ENCODE results near the gene TMEM190.

Gene TMEM190

DNA sequence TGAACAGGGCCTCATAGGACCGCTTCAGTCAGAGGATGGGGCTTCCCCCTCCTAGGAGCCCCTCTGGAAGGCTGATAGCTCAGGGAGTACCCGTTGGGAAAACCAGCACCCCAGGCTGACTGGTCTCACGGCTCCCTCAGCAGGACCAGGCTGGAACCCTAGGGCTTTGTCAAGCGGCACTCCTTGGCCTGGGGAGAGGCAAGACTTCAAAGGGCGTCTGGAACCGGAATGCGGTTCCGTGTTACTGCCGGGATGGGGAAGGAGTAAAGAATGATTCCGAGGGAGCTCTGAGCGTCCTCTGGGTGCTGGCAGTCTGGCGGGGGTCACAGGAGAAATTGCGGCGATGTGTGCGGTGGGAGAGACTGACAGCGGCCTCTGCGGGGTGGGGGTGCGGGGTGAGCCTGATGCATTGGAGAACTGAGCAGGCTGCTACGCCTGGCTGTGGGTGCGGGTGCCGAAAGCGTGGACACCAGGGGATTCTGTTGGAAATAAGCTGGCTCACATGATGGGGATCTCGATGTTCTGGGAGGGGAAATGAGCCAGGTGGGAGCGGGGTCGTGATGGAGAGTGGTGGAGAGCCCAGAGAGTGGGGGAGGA, 24.0 kb upstream of the TMEM190 start:
- DNase-seq, result no peak

DNA sequence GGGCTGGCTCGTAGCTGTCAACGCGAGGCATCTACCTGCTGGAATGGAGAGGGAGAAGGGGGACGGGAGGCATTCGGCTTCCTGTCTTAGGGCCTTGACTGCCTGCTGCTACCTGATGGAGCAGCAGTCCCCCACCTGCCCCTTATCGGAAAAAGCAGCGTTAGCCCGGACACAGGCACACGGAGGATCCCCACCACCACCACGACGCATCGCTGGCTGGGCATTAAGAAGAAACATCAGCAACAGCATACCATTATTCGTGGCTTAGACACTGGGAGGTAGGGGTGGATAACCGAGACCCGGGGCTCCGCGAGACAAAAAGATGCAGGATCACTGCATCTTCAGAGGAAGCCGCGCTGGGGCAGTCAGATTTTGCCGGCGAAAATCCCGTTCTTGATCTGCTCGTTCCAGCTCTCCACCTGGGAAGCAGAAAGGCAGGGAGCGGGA, 23.2 kb upstream of the TMEM190 start:
- DNase-seq, result no peak

DNA sequence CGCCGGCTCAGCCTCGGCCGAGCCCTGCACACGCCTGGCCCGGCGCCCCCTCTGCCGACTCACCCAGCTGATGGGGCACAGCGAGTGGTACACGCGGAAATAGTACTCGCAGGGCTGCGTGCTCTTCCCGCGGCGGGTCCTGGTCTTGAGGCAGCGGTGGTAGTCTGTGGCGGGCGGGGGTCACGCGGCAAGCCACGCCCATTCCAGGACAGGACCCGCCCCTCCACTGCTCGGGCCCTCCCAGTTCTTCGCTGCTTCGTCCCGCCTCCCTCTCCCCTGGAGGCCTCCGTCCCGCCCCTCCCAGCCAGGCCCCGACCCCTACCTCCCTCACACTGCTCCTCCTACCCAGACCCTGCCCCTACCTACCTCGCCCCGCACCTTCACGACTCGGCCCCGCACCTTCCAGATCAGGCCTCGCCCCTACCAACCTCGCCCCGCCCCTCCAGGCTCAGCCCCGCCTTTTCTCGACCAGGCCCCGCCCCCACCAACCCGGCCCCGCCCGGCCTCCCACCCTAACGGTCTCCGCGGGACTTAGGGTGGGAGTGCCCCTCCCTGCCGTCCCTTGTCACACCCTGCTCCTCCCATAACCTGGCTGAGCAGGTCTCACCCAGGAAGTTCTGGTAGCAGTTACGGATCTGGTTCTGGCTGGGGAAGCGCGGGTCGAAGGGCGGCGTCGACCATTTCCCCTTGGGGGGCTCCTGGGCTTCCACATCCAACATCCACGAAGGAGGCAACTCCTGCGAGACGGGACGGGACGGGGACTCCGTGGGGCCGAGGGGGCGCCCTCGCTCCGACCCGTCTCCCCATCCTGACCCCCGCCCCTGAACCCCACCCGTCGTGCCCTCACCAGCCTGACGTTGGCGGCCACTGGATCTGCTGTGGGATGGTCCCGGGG, 22.6 kb upstream of the TMEM190 start:
- DNase-seq, result peak; percentile 56

DNA sequence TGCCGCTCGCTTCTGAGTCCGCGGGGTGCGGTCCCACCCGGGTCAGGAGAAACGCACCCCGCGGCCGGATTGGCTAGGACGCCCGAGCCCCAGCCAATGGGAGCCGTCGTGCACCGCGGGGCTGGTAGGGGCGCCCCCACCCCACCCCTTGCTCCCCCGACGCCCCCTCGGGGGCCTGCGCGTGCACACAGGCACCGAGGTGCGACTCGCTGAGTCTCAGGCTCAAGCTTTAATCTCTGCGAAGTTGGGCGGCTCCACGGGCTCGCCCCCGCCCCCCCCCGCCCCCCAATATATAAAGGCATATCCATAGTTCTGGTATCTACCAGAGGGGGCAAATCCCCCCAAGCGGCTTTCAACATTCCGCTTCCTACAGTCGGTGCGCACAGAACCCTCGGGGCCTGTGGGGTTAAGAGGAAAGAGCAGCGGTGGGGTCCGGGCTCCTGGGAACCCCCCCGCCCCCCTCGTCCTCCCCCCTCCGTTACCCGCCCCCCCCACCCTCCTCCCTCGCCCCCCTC, 21.9 kb upstream of the TMEM190 start, which contains the start of gene COX6B2:
Gene COX6B2, minus strand, starts transcription at position 22 of the 515 bp plus-strand sequence. CDS start 198 bp downstream, outside the sequence.
- DNase-seq, result no peak

DNA sequence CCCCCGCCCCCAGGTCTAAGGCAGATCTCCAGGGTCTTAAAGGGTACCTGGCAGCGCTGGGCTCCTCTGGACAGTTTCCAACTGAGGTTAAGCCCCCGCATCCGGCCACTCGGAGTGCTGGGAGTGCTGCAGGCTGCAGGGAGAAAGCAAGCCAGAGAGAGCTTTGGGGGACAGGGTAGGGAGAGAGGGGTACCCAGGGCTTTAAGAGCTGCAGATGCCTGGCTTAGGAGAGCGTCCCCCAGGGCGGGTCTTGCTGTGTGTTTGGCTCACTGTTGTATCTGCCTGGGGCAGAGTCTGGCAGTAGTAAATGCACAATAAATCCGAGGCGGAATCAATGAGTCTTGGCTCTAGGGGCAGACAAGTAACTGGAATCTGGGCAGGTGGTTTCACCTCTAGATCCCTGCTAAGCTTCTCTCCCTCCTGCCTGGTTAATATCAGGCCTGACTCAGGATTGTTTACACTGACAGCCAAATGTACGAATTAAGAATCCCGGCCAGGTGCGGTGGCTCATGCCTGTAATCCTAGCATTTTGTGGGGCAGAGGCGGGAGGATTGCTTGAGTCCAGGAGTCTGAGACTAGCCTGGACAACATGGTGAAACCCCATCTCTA, 21.3 kb upstream of the TMEM190 start:
- DNase-seq, result no peak

DNA sequence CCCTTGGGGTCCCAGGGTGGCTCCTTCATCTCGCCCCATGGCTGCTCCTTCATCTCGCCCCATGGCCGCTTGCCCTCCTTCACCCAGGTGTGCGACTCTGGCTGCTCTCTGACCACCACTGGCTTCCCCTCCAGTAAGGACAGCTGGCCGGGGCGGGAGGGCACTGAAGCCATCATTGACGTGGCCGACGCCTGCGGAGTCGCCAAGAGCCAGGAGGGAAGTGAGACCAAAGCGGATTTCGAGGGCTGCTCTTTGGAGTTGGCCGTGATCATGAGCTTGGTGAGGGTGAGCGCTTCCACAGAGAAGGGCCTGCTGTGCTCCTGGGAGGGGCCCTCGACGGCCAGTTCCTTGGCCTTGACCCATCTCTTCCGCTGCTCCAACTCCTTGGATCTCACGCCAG, 18.1 kb upstream of the TMEM190 start:
- no peak for DNase-seq

DNA sequence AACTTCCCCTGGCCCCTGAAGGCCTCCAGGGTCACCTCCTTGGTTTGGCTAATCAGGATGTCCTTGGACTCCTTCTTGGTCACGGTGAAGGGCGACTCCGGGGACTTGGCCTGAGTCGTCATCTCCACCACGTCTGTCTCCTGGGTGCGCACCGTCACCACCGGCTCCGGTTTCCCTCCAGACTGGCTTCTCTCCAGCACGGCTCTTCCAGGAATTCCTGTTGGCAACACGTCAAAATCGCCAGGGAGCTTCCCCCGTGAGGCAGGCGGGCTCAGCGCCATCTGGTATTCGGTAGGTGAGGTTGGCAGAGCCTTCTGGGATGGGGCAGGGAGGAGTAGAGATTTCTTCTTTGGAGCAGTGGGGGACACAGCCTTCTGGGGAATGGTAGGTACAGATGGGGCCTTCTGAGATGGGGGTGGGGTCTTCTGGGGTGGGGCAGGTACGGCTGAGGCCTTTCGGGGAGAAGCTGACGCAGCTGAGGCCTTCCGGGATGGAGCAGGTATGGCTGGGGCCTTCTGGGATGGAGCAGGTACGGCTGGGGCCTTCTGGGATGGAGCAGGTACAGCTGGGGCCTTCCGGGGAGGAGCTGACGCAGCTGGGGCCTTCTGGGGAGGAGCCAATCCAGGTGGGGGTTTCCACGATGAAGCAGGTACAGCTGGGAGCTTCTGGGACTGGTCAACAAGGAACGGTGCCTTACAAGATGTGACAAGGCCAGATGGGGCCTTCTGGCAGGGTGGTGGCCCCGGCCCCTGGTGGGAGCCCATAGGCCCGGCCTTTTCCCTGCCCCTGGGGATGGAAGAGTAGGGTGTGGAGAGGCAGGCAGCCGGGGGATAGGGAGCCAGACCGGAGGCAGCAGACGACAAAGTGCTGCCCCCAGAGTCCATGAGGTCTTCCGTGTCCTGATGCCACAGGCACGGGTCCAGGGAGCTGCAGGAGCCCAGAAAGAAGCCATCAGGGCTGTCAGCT, 17.4 kb upstream of the TMEM190 start:
- no peak for DNase-seq

DNA sequence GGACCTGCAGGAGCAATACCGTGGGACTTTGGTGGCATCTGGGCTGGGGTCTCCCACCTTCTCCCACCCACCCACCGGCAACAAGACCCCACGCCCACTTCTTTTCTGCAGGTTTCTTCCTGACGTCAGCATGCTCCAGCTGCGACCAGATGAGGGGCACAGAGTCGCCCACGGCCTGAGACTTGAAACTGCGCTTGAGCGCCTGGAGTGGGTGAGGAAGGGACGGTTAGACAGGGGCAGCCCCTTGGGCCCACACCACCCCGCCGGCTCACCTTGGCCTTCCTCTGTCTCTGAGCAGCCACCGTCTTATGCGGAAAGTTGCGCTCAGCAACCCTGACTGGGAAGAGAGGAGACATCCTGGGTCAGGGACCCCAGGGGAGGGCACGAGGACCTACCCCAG, 15.7 kb upstream of the TMEM190 start:
- DNase-seq, result no peak

DNA sequence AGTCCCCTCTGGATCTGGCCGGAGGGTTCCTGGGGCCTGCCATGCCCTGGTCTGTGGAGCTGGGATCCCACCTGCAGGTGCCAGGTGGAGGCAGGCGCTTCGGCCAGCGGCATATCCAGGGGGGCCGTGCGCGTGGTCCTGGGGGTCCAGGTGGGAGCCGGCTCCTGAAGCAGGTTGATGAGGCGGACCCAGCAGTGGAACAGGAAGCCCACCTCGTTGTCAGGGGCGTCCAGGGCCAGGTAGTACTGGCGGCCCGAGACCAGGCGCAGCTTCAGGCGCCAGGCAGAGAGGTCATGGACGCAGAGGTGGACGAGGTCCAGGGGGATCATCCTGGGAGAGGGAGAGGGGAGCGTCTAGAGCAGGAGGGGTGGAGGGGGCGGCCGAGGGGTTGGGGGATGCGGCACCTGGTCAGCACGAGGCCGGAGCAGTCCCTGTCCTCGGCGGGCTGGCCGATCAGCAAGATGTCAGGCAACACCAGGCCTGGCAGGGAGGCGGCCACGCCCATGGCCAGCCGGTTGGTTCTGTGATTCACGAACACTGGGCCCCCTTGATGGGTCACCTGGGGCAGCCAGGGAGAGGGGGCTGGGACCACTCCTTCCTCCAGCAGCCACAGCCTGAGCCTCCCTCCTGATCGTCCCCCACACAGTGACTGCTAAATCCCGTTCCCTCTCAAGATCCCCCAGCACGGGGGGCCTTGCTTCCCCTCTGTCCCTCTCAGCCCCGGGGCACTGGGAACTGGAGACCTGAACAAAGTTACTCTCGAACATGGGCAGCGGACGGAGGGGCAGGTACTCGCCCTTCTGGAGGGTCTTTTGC, 14.2 kb upstream of the TMEM190 start:
- DNase-seq, result no peak

DNA sequence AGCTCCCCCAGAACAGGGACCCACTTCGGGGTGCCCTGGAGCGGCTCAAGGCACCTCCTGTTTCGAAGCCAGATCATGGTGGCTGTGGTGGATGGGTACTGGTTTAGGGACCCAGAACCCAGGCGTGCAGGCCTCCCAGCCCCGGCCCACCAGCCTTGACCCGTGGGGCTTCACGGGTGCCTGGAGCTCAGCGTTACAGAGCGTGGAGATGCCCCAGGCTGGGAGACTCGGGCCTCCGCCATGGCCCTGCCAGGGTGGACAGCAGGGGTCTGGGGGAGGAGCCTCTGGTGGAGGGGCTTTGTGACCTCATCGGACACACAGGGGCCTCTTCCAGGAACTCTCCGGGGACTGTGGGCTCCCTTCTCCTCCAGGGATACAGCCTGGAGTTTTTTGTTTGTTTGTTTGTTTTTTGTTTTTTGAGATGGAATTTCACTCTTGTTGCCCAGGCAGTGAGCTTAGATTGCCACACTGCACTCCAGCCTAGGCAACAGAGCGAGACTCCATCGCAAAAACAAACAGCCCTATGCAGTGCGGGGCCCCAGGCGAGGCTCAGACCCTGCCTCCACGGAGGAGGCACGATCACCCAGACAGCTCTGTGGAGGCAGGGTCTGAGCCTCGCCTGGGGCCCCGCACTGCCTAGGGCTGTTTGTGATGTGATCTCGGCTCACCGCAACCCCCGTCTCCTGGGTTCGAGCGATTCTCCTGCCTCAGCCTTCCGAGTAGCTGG, 13.5 kb upstream of the TMEM190 start, which contains the start of gene GARIN5B:
Gene GARIN5B, minus strand, starts transcription at position 271 of the 727 bp plus-strand sequence. Its CDS starts 194 bp downstream, at position 77.
- no peak for DNase-seq

DNA sequence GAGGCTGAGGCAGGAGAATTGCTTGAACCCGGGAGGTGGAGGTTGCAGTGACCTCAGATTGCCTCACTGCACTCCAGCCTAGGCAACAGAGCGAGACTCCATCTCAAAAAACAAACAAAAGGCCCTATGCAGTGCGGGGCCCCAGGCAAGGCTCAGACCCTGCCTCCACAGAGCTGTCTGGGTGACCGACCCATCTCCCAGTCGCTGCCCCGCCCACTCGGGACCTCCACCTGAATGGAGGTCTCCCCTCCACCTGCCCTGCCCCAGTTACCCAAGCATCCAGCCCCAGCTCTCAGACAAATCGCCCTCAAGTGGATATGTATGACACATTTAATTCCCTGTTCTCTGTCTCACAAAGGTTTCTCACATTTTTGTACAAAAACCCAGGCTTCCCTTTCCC, 11.4 kb upstream of the TMEM190 start:
- DNase-seq, result no peak

DNA sequence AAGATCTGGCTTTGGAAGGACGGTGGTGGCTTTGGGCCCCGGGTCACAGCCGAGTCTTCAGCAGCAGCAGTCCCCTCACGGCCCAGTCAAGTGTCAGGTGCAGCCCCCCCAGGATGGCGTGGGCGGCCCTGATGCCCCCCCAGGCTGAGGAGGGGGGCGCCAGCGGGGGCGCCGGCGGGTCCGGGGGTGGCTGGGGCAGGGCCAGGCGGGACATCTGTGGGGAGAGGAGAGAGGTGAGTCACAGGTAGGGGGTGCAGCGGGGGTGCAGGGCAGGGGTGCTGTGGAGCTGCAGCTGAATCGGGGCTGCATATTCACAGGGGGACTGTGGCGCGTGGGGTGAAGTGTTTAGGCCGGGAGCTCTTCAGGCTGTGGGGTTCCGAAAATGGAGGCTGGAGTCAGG, 10.7 kb upstream of the TMEM190 start:
- no peak for DNase-seq

DNA sequence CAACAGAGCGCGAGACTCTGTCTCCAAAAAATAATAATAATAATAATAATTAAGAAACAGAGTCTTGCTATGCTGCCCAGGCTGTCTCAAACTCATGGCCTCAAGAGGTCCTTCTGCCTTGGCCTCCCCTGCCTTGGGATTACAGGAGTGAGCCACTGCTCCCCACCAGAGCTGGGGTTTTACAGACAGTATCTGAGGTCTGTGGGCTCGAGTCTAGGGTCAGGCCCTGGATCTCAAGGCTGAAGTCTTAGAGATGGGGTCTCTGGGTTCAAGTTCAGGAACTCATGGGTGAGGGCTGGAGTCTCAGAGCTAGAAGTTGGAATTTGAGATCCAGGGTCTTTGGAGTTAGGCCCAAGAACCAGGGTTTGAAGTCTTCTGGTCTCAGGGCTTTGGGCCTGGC, 9.8 kb upstream of the TMEM190 start:
- DNase-seq, result no peak

DNA sequence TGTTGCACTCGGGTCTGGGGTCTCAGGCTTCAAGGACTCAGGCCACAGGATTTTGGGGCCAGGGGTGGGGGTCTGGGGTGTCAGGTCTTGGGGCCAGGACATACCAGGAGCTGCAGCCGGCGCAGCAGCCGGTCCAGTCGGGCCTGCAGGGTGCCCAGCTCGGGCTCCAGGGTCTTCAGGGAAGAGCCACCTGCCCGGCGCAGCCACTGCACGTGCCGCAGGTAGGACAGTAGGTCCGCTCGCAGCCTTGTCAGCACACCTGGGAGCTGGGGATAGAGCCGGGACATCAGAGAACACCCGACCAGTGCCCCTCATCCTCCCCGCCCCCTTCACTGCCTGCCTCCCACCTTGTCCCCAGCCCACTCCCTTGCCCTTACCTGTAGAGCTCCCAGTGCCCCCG, 8.5 kb upstream of the TMEM190 start:
- DNase-seq, result no peak

DNA sequence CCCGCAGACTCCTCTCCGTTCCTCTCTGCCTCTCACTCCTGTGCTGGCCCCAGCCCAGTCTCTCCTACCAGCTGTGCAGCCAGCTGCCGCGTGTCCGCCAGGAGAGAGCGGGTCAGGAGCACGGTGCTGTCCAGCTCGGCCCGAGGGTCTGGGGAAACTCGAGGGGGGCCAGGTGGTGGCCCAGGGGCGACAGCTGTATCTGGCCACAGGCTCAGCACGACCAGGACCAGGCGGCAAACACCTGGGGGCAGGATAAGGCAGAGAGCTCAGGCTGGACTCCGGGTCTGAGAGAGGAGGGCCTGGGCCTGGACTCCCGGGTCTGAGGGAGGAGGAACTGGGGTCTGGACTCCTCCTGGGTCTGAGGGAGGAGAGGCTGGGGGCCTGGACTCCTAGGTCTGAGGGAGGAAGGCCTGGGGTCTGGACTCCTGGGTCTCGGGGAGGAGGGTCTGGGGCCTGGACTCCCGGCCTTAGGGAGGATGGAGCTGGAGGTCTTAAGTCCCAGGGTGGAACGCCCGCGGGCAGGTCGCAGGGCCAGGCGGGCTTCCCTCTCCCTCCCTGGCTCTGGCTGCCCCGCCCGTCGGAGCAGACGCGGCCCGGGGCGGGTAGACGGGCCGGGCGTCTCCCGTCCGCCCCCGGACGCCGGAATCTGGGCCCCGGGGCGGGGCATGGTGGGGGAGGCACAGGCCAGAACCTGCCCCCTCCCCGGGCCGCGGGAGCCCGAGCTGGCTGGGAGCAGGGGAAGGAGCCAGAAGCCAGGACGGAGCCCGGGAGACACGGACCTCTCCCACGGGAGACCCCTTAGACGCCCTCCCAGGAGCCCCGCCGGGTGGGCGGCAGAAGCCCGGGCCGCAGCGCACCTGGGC, 7.7 kb upstream of the TMEM190 start:
- DNase-seq, result no peak

DNA sequence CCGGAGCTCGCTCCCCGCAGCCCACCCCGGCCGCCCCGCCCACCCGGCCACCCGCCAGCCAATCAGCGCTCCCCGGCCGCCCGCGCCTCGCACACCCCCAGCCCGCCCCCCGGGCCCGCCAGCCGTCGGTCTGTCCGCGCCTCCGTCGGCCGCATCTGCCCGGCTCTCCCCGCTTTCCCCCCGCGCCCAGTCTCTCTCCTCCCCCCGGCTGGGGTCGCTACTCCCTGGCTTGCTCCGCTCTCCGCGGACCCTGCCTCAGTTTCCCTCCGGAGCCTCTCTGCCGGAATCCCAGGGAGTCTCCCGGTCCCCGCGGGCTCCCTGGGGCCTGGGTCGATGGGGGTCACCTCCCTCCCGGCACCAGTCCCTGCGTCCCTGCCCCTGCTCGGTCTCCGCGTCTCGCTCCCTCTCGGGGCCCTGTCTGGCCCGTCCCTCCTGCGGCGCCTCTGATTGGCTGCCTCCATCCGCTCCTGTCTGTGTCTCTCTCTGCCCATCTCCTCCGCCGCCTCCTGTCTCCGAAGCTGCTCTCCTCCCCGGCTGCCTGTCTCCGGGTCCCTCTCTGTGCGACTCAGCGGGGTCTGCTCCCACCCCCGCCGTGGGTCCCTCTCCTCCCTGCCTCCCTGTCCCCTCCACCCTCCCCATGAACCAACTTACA, 6.8 kb upstream of the TMEM190 start:
- peak; percentile 41 for DNase-seq

DNA sequence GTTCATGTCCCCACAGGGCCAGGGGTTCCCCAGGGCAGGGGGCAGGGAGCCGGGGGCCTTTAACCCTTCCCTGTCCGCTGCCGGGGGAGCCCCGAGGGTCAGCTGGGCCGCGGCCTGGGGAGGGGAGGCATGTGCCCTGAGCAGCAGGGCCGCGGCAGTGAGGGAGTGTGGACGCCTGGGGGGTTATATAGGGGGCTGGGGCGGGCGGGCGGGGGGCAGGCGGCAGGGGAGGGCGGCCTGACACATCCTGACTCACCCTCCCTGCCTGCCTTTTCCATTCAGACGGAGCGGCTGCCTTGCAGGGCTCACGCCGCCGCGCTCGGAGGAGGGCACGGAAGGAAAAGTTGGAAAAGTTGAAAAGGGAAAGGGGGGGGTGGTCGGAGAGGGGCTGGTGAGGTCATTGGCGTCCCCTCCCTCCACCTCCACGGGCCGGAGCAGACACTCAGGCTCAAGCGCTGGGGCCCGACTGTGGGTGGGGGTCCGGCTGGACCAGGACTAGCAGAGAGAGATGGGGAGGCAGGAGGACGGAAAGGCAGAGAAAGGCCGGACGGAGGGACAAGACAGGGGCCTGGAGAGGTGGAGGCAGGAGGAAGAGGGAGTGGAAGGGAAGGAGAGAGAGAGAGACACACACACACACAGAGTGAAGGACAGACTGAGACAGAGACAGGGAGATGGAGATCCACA, 6.2 kb upstream of the TMEM190 start, which contains the start of gene IL11:
Gene IL11, minus strand, starts transcription at position 159 of the 684 bp plus-strand sequence. Its CDS starts 153 bp downstream, at position 6.
- DNase-seq, result no peak
